ENCODE data around the gene RDH5.

RDH5 gene

GRCh38 chr12:55712700-55713415 lies 7.3 kb upstream of the RDH5 start:
- no peak for DNase-seq (ENCODE audit: low spot score)

GRCh38 chr12:55713721-55714120 lies 6.5 kb upstream of the RDH5 start:
- DNase-seq (ENCODE audit: low spot score): no peak

- no peak for DNase-seq (ENCODE audit: low spot score)
Observed at GRCh38 chr12:55715169-55715764, 4.9 kb upstream of the RDH5 start.

GRCh38 chr12:55715833-55716581 lies 4.2 kb upstream of the RDH5 start, which contains the start of gene BLOC1S1:
TSS of gene BLOC1S1 (plus strand) at chr12:55716046. CDS start at chr12:55716052, 6 bp downstream.
- peak; percentile 85 for DNase-seq (ENCODE audit: low spot score)

GRCh38 chr12:55716582-55716957 lies 3.6 kb upstream of the RDH5 start:
- DNase-seq (ENCODE audit: low spot score): no peak

GRCh38 chr12:55717011-55718007 lies 2.9 kb upstream of the RDH5 start:
- no peak for DNase-seq (ENCODE audit: low spot score)

- no peak for DNase-seq (ENCODE audit: low spot score)
Observed at GRCh38 chr12:55718015-55718414, 2.2 kb upstream of the RDH5 start.

GRCh38 chr12:55718624-55719275 lies 1.4 kb upstream of the RDH5 start:
- no peak for DNase-seq (ENCODE audit: low spot score)

- DNase-seq (ENCODE audit: low spot score): no peak
Observed at GRCh38 chr12:55719371-55719770, 822 bp upstream of the RDH5 start.

GRCh38 chr12:55720894-55721444 lies 776 bp downstream of the RDH5 start:
- DNase-seq (ENCODE audit: low spot score): peak; percentile 77

GRCh38 chr12:55721601-55722213 lies 1.5 kb downstream of the RDH5 start:
- DNase-seq (ENCODE audit: low spot score): no peak

GRCh38 chr12:55722948-55723347 lies 2.8 kb downstream of the RDH5 start:
- no peak for DNase-seq (ENCODE audit: low spot score)

- no peak for DNase-seq (ENCODE audit: low spot score)
Observed at GRCh38 chr12:55723516-55724225, 3.5 kb downstream of the RDH5 start.

- peak; percentile 77 for DNase-seq (ENCODE audit: low spot score)
Observed at GRCh38 chr12:55724226-55724939, 4.2 kb downstream of the RDH5 start.

GRCh38 chr12:55724940-55725309 lies 4.7 kb downstream of the RDH5 start:
- no peak for DNase-seq (ENCODE audit: low spot score)

GRCh38 chr12:55725556-55725955 lies 5.4 kb downstream of the RDH5 start:
- no peak for DNase-seq (ENCODE audit: low spot score)

GRCh38 chr12:55726971-55727370 lies 6.8 kb downstream of the RDH5 start:
- DNase-seq (ENCODE audit: low spot score): no peak

GRCh38 chr12:55727643-55728185 lies 7.5 kb downstream of the RDH5 start:
- DNase-seq (ENCODE audit: low spot score): no peak

Measured in globus pallidus (tissue), 1 donor.